Stimulated activated CD8-positive, alpha-beta memory T cell treated with anti-CD3 and anti-CD28 coated beads, Interleukin-4, amount 100 ng/mL, for 4 hours (primary cell): ENCODE results near the gene SKIC8.

Experiments used
- DNase-seq, 2 donors: peaks; one replicate each; pipeline ENCODE4 v3.0.0-alpha.2; 2020; ENCODE audit warnings: low read depth in 2 of 2, low spot score in 1 of 2

The SKIC8 gene

DNA sequence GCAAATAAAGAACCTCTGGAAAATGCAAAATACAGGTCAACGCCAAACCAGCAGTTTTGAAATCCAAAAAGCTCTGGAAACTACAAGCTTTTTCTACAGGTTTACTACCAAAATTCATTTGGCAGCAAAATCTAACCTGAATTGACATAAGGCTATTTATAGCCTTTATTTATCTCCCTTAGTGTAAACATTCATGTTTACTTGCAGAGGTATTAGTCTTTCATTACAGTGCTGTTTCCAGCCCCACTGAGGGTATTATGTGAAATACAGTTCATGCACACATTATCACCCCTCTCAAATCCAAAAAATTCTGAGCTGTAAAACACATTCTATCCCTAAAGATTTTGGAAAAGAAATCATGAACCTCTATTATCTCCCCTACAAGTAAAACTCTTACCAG, 7.2 kb downstream of the SKIC8 start:
- DNase-seq, result no peak

- no peak for DNase-seq
These were observed 7.7 kb downstream of the SKIC8 start for GRCh38 chr15:78291698-78292097.

GRCh38 chr15:78291052-78291451, 8.4 kb downstream of the SKIC8 start:
- DNase-seq, result no peak

DNA sequence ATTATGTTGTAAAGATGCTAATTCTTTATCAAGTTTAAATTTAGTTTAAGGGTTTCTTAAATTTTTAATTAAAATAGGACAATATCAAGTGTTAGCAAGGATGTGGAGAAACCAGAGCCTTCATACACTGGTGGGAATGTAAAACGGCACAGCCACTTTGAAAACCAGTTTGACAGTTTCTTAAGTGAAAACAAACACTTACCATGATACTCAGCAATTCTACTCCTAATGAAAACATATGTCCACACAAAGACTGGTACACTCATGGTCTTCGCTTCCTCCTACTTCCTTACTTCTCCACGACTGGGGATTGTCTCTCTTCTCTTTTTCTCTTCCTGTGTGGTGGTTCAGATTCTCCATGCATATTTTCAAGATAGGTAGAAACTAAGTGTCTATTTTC, 9.2 kb downstream of the SKIC8 start:
- DNase-seq, result no peak

- DNase-seq, result no peak
These were observed 14.7 kb downstream of the SKIC8 start for GRCh38 chr15:78284758-78285157.

DNA sequence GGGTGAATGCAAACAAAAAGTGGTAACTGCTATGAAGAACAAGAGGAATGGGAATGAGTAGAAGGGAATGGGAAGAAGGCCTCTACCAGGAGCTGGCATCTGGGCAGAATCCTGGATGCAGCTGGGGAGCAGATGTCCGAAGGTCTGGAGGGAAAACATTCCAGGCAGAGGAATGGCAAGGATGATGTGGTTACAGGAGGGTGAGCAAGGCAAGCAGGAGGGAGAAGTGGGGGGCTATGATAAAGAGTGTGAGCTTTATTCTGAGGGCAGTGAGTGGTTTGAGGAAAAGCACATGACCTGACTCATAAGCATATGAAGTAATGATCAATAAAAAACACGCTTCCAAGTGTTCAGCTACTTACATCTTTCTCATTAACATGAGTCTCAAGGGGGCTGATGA, 17.1 kb downstream of the SKIC8 start:
- DNase-seq, result no peak

DNA sequence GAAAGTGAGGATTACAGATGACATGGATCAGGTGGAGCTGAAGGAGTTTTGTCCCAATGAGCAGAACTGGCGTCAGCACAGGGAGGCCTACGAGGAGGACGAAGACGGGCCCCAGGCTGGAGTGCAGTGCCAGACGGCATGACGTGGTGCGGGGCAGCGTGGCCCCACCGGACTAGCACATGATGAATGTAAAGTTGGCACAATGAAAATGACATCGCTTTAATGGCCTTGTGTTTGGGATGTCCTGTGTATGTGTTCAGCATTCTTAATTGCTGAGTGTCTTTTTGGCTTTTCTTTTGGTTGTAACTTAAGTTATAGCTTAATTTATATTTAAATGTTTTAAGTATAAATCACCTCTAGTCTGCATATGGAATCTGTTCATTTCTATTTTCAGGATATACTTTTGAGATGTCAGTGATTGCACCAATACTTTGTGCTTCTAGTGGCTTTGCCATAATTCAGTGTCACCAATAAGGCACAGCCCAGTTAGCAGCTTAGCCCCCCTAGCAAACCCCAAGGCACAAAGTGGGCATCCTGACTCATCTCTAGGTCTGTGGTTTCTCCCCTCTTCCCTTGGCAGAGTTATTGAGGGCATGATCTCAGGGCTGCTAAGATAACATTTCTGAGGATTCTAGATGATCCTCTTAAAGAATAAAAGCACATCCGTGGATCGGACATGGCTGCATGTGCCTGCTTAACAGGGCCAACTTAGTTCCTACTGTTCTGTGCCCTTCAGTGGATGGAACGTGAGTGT, 18.9 kb downstream of the SKIC8 start:
- no peak for DNase-seq

DNA sequence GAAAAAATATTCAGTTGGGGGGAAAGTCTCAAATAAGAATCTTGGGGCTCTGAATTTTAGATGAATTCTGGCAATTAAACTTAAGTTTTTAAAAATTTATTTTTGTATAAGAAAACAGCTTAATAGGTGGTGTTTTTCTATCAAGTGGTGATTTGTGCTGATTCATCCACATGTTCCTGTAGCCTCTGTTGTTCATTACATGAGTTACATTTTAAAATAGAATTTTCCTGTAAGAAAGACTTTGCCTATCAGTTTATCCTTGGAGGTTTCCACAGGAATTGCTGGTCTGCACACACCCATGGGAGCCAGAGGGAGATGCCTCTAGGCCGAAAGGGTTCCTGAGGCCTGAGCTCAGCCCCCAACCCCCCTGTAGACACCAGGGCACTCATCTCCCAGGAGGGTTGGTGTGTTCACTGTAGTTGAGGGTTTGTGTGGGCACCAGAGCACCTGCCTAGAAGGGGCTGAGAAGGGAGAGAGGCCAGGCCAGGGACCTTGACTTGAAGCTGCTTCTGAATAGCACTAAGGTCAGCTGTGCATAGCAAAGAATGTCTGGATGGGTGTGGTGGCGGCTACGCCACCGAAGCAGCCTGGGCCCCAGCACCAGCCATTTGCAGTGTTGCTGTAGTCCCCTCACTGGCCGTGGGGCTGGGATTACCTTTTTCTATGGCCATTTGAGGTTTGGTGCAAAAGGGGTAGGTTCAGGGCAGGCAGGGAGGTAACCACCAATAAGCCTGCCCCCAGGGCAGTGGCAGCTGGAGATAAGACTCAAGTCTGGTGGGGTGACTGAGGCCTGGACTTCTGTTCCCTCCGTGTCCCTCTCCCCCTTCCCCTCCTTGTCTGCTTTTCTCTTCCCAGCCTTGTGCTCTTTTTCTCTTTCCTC, 23.1 kb downstream of the SKIC8 start:
- DNase-seq, result no peak

GRCh38 chr15:78274994-78275393, 24.4 kb downstream of the SKIC8 start:
- DNase-seq, result no peak

- no peak for DNase-seq
These were observed 26.6 kb downstream of the SKIC8 start for GRCh38 chr15:78272776-78273175.

GRCh38 chr15:78272316-78272715, 27.1 kb downstream of the SKIC8 start:
- DNase-seq, result no peak

GRCh38 chr15:78266806-78267205, 32.6 kb downstream of the SKIC8 start:
- no peak for DNase-seq

GRCh38 chr15:78266229-78266628, 33.2 kb downstream of the SKIC8 start:
- DNase-seq, result no peak

GRCh38 chr15:78265752-78266224, 33.6 kb downstream of the SKIC8 start:
- no peak for DNase-seq

GRCh38 chr15:78265137-78265460, 34.3 kb downstream of the SKIC8 start:
- no peak for DNase-seq

DNA sequence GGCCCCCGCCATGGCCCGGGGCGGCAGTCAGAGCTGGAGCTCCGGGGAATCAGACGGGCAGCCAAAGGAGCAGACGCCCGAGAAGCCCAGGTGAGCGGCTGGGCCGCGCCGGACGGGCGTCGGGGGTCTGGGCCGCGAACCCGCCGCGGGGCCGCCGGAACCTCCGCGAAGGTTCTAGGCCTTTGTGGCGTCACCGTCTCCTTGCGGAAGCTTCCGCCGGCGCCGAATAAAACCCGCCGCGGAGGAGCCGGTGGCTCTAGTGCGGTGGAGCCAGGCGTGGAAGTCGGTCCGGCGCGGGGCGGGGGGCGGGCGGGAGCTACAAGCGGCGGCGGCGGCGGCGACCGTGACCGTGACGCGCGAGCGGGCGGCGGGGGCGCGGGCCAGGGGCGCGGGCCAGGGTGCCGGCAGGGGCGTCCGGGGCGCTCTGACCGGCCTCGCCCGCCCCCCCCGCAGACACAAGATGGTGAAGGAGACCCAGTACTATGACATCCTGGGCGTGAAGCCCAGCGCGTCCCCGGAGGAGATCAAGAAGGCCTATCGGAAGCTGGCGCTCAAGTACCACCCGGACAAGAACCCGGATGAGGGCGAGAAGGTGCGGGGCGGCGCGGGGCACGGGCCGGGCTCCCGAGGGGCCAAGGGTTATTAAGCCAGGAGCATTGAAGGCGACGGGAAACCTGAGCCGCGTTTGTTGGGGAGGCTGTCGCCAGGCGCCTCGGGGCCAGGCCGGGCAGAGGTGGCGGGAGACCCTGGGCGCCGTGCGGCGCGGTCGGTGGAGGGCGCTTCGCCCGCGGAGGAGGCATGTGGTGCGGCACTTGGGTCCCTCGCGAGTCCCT, 34.9 kb downstream of the SKIC8 start, which contains the start of gene DNAJA4:
Gene DNAJA4 (plus strand): TSS at position 259 of the 833 bp plus-strand sequence. CDS start 202 bp downstream, at position 461.
- DNase-seq, result peak; percentile 15 to 31

- no peak for DNase-seq
These were observed 35.5 kb downstream of the SKIC8 start for GRCh38 chr15:78263907-78264303.

DNA sequence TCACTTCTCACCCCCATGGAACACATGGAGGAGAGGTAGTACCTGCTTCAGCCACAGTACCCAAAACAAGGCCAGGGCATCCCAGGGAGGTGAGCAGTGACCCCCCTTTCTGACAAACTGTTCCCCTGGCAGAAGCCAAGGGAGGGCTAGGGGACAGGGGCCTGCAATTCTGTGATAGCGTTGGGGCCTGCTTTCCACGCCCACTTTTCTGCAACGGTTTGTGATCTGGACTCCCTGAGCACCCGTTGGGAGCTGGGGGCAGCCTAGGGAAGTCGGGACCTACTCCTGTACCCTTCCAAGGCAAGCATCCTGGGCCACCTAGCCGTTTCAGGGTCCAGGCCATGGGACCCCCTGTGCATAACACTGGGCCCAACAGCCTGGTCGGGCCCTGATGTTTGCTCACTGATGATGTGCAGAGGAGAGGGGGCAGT, 36.0 kb downstream of the SKIC8 start:
- DNase-seq, result no peak

GRCh38 chr15:78261062-78261461, 38.3 kb downstream of the SKIC8 start:
- DNase-seq, result no peak

GRCh38 chr15:78260489-78260888, 38.9 kb downstream of the SKIC8 start:
- DNase-seq, result no peak

DNA sequence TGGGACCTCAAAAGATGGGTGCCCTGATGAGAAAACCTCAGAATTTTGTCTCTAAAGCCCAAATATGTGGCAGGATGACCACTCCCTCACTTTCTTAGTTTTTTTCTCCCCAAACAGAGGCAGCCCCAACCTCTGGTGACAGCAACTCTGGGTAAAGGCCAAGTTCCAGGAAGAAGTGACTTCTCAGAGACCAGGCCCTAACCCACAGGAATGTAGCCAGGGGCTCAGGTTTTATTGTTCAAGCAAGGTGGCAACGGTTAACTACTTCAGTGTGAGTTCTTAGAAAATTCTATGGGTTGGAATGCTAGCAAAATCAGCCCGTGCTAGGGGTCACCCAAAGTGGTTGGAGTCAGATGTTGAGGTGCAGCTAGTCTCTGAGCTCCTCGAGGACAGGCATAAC, 40.2 kb downstream of the SKIC8 start:
- DNase-seq, result no peak
